Measurements from ENCODE around the gene EPB41L2.

The EPB41L2 gene

GRCh38 chr6:130908958-130909357 lies 154.1 kb downstream of the EPB41L2 start:
- no peak for DNase-seq (ENCODE audit: low read depth)

GRCh38 chr6:130908188-130908587 lies 154.9 kb downstream of the EPB41L2 start:
- DNase-seq (ENCODE audit: low read depth), result no peak

GRCh38 chr6:130907687-130908086 lies 155.4 kb downstream of the EPB41L2 start:
- no peak for DNase-seq (ENCODE audit: low read depth)

DNA sequence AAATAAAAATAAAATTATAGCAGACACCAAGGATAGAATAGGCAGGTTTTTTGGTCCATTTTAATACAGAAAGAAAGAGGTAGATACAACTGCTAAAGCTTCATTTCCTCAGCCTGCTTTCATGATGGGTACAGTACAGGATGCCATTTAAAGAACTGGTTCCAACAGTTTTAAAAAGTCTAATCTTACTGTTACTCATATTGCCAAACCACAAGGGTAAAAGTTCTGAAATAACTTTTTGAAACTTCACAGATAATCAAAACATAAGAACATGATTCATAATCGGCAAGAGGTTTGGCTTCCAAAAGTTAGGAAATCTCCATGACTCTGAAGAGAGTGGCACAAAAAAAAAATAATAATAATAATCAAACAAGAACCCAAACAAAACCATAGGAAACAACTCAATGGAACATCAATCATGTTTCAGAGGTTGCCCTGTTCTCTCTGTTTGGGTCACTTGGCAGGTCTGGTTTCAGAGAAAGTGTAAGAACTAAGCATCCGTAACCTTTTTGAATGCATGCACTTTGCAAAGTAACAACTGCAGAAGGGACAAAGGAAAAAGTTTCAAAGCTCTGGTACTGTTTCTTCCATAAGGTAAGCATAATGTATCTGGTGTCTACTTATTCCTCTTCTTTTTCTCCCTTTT lies 156.2 kb downstream of the EPB41L2 start:
- peak; percentile 78 for DNase-seq (ENCODE audit: low read depth)

GRCh38 chr6:130903602-130904001 lies 159.4 kb downstream of the EPB41L2 start:
- no peak for DNase-seq (ENCODE audit: low read depth)

DNA sequence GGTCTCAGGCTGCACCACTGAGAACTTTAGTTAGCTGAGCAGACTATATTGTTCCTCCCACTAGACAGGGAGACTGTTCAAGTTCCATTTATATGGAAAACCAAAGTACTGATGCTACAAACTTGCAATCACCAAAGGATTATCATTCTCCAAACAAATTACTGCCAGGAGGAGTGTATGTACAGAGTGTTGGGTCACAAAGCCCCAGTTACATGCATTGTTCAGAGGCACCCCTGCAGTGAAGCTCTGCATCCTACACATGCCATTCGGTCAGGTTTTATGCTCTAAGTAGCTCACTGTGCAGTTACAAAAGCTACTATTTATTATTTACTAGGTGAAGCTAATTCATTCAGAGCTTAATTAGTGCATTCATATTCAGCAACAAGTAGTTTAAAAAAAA lies 160.0 kb downstream of the EPB41L2 start:
- no peak for DNase-seq (ENCODE audit: low read depth)

GRCh38 chr6:130900913-130901312 lies 162.1 kb downstream of the EPB41L2 start:
- DNase-seq (ENCODE audit: low read depth), result peak; percentile 49

DNA sequence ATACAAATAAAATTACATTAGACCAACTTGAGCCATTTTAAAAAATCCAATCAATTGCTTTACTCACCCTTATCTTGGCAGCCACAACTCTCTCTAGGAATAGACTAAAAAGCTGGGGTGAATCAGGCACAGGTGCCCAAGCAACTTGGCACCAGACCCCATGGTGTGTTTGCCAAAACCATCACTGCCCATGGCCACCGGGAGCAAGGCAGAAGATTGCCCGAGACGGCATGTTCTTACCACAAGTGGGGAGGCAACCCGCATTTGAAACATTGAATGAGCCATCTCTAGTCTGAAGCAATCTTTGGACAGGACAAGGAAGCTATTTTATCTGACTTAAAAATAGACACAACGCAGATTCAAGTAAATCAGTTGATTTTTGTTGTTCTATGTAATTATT lies 166.8 kb downstream of the EPB41L2 start:
- no peak for DNase-seq (ENCODE audit: low read depth)

GRCh38 chr6:130895516-130895915 lies 167.5 kb downstream of the EPB41L2 start:
- no peak for DNase-seq (ENCODE audit: low read depth)

- no peak for DNase-seq (ENCODE audit: low read depth)
Measured at GRCh38 chr6:130893766-130894165, 169.3 kb downstream of the EPB41L2 start.

DNA sequence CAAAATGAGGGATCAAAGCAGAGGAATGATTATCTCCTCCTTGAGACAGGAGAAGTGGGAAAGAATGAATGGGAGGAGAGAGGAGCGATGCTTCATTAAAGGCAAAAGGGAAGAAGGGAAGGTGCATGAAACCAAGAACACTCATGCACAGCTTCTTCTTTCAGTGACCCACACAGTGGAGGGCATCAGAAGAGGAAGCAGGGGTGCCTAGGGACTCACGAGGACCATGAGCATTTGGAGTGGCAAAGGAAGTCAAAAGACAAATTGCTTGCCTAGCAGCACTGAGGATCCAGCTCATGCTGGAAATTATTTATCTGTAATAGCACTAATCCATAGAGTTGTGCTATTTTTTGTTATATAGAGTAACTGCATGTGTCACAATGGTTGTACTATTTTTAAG lies 169.8 kb downstream of the EPB41L2 start:
- no peak for DNase-seq (ENCODE audit: low read depth)

GRCh38 chr6:130890521-130890971 lies 172.5 kb downstream of the EPB41L2 start:
- no peak for DNase-seq (ENCODE audit: low read depth)

GRCh38 chr6:130889423-130889822 lies 173.6 kb downstream of the EPB41L2 start:
- no peak for DNase-seq (ENCODE audit: low read depth)

GRCh38 chr6:130888246-130888645 lies 174.8 kb downstream of the EPB41L2 start:
- no peak for DNase-seq (ENCODE audit: low read depth)

DNA sequence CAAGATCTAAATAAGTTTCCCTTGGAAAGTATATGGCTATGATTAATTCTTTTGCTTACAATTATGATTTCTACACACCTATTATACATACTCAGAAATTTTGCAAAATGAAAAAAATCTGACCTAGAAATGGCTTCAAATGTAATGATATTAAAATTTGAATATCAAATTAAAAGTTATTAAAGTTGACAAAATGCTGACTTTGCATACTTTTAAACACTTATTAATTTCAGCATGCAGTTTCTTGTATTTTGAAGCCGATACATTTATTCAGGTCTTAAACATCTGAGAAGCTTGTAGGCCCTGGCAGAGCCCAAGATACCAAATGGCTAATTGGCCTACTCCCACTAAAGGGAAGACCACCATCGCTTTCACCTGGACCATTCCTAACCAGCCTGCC lies 176.1 kb downstream of the EPB41L2 start:
- DNase-seq (ENCODE audit: low read depth), result no peak

DNA sequence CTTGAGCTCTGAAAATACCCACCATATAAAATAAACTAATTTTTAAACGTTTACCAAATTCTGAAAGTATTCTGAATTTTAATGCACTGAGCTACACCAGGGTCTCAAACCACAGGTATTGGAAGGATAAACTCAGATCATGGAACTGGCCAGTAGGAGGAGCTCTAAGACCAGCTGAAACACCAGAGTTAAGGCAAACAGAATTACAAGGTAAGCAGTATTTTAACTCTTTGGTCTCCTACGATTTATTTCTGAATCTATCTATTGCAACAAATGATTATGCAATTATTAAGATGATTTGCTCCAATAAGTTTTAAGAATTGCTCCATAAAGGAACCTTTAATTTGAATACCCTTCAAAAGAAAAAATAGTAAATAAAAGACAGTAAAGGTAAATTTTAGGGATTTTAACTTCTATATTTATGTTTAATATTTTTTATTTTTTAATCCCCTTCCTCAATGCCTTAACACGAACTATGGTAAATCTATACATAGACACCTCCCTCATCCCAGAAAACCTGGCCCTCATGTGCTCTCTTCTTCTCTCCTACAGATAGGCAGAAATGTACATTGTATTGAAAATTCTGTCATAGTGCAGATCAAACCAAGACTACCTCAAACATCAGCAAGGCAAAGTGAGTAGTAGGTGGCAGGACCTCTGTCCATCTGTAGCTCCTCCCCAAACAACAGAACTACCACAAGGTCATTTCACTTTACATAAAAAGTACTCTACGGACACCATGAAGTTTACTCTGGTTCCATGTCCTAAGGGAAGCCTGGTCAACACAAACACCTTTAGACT lies 177.5 kb downstream of the EPB41L2 start:
- DNase-seq (ENCODE audit: low read depth), result peak; percentile 51

GRCh38 chr6:130882370-130882769 lies 180.7 kb downstream of the EPB41L2 start:
- DNase-seq (ENCODE audit: low read depth), result no peak

GRCh38 chr6:130879826-130880225 lies 183.2 kb downstream of the EPB41L2 start:
- DNase-seq (ENCODE audit: low read depth), result no peak

- DNase-seq (ENCODE audit: low read depth), result no peak
Measured at GRCh38 chr6:130873746-130874145, 189.3 kb downstream of the EPB41L2 start.

GRCh38 chr6:130872250-130873095 lies 190.6 kb downstream of the EPB41L2 start:
- peak; percentile 37 for DNase-seq (ENCODE audit: low read depth)

DNA sequence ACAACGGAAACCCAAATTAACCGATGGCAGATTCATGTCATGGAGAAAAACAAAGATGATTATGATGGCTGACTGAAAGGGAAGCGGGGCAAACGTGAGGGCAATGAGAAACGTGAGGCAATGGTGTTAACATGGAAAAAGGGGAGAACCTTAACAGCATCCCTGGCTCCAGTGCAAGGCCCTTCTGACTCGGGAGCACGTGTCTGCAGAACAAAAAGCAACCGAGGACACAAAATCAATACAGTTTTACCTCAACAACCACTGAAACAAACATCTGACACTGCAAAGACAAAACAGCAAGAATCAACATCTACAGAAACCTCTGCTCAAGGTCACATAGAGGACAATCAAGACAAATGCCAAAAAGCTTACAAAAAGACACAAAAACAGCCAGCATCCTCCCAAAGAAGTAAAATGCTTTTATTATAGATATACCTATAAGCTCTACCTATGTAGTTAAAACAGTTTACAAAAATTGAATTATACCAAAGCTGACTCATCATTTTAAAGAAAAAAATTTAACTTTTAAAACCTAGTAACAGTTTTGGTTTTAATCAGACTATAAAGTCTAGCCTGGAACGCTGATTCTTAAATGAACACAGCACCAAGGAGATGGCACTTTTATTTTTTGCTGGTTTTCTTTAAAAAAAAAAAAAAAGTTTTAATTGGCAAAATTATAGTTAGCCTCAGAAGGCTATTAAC lies 192.7 kb downstream of the EPB41L2 start:
- DNase-seq (ENCODE audit: low read depth), result no peak

DNA sequence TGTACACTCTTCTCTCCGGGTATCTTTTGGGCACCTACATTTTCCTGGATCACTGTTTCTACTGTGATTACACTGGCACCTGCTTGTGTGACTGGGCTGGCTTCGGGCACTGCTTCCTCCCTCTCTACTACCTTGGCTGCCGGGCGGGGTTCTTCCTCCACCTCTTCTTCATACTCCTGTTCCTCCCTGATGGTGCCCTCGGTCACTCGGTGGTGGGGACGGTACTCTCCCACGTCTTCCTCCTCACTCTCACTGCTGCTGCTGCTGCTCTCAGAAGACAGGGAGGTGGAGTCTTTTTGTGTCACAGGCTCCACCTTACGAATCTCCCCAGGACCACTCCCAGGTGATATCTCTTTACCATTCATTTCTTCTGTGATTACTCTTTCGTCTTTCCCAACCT lies 193.4 kb downstream of the EPB41L2 start:
- no peak for DNase-seq (ENCODE audit: low read depth)
